H1 (cell line): ENCODE measurements around the gene RAD51B. TPM values are rescaled to one million over a fixed set of nuclear protein-coding genes. Genes with fewer than 3 reads are reported as not detected.
A peak's percentile ranks its signal among the peaks of the same experiment; 100 is the strongest.

ENCODE experiments used
- CTCF ChIA-PET: fragments of 300-600 bp; sonication (Branson Sonifier 250); formaldehyde crosslinking; loops from one replicate; lab custom pipeline; 2021; ENCODE audit not compliant: partially characterized antibody; lab: Charles Lee
- POLR2A ChIA-PET: fragments of 300-600 bp; sonication (Branson Sonifier 250); formaldehyde crosslinking; loops from one replicate; lab custom pipeline; 2021; ENCODE audit warnings: inconsistent platforms; ENCODE audit not compliant: partially characterized antibody; lab: Charles Lee
- DNase-seq, 2 experiments: peaks; one replicate each; pipeline versions ENCODE4 v3.0.0 to v3.0.0-alpha.2; 2010 to 2022; ENCODE audit warnings: low spot score in 2 of 2, low read depth in 1 of 2, mixed read lengths in 1 of 2
- FAIRE-seq: peaks from 2 replicates; lab custom pipeline; 2011; peaks lifted over from hg19 to GRCh38; lab: Jason Lieb, UNC
- H2AFZ ChIP-seq: 2 replicates; pipeline ENCODE4 v1.8.1; 2012; ENCODE audit warnings: low read length, inconsistent platforms
- H2AK5ac ChIP-seq: 2 replicates; pipeline ENCODE4 v1.6.1; 2013; ENCODE audit warnings: low read depth, low read length
- H2BK120ac ChIP-seq: replicated peaks from 2 replicates; pipeline ENCODE3; 2013; ENCODE audit warnings: low read depth, low read length, inconsistent platforms
- H2BK12ac ChIP-seq: 2 replicates; pipeline ENCODE4 v1.6.1; 2013; ENCODE audit warnings: low read depth, low read length
- H2BK15ac ChIP-seq: 2 replicates; pipeline ENCODE4 v1.6.1; 2013; ENCODE audit warnings: low read length
- H2BK20ac ChIP-seq: 2 replicates; pipeline ENCODE4 v1.6.1; 2013; ENCODE audit warnings: low read length
- H2BK5ac ChIP-seq: 2 replicates; pipeline ENCODE4 v1.6.1; 2013; ENCODE audit warnings: low read depth, low read length
- H3K14ac ChIP-seq: 2 replicates; pipeline ENCODE4 v1.6.1; 2013; ENCODE audit warnings: inconsistent platforms; ENCODE audit not compliant: insufficient read length
- H3K18ac ChIP-seq: 2 replicates; pipeline ENCODE4 v1.6.1; 2013; ENCODE audit warnings: low read length; ENCODE audit errors: extremely low read depth
- H3K23ac ChIP-seq: 2 replicates; pipeline ENCODE4 v1.6.1; 2013; ENCODE audit warnings: inconsistent platforms; ENCODE audit not compliant: insufficient read length
- H3K23me2 ChIP-seq: 2 replicates; pipeline ENCODE4 v1.6.1; 2013; ENCODE audit warnings: low read depth, low read length
- H3K27ac ChIP-seq: 2 replicates; pipeline ENCODE4 v1.6.1; 2011; ENCODE audit warnings: low read depth, low read length, inconsistent platforms
- H3K27me3 ChIP-seq, 4 experiments: replicated peaks in 1 of 4; 1 replicate in 1 of 4; 2 replicates in 3 of 4; pipeline versions ENCODE4 v1.6.1 to v1.8.1; 2011 to 2013; ENCODE audit warnings: low read length in 3 of 4, mild to moderate bottlenecking in 3 of 4, inconsistent platforms in 2 of 4, mixed read lengths in 2 of 4, moderate library complexity in 1 of 4; ENCODE audit not compliant: control insufficient read depth in 3 of 4, insufficient read depth in 3 of 4; ENCODE audit errors: extremely low read depth in 1 of 4
- H3K36me3 ChIP-seq, 4 experiments: 2 replicates each; pipeline versions ENCODE4 v1.6.1 to v1.8.1; 2011 to 2013; ENCODE audit warnings: mild to moderate bottlenecking in 4 of 4, low read length in 3 of 4, moderate library complexity in 2 of 4, control low read depth in 1 of 4, inconsistent platforms in 1 of 4; ENCODE audit not compliant: insufficient read depth in 4 of 4, control insufficient read depth in 2 of 4
- H3K4ac ChIP-seq: replicated peaks from 2 replicates; pipeline ENCODE3; 2013; ENCODE audit warnings: low read length, low read depth, mixed read lengths, inconsistent platforms; ENCODE audit not compliant: insufficient read length
- H3K4me1 ChIP-seq, 4 experiments: replicated peaks in 1 of 4; 1 replicate in 1 of 4; 2 replicates in 3 of 4; pipeline versions ENCODE4 v1.6.1 to v1.8.1; 2011 to 2013; ENCODE audit warnings: low read length in 3 of 4, inconsistent platforms in 2 of 4, mixed read lengths in 1 of 4; ENCODE audit not compliant: insufficient read depth in 4 of 4, control insufficient read depth in 3 of 4
- H3K4me2 ChIP-seq, 2 experiments: 2 replicates each; pipeline versions ENCODE4 v1.6.1 to v1.8.1; 2011 to 2013; ENCODE audit warnings: low read depth in 2 of 2, low read length in 2 of 2, control low read depth in 1 of 2, inconsistent platforms in 1 of 2, mild to moderate bottlenecking in 1 of 2; ENCODE audit not compliant: insufficient read depth in 1 of 2
- H3K4me3 ChIP-seq, 4 experiments: fragments of 200-600, 300-600 bp in 1 of 4; sonication (generic), shearing (Covaris generic), sonication (Bioruptor Twin) in 1 of 4; 2 replicates each; pipeline versions ENCODE4 v1.5.1 to v1.8.1; 2011 to 2016; ENCODE audit warnings: low read length in 4 of 4, low read depth in 3 of 4, control low read depth in 2 of 4, inconsistent platforms in 2 of 4, mild to moderate bottlenecking in 2 of 4, mixed read lengths in 1 of 4, moderate library complexity in 1 of 4; ENCODE audit not compliant: insufficient read depth in 2 of 4; ENCODE audit errors: extremely low read depth in 1 of 4
- H3K56ac ChIP-seq: replicated peaks from 2 replicates; pipeline ENCODE3; 2013; ENCODE audit warnings: low read depth, mild to moderate bottlenecking, mixed read lengths, low read length, inconsistent platforms; ENCODE audit not compliant: insufficient read length
- H3K79me1 ChIP-seq: 2 replicates; pipeline ENCODE4 v1.6.1; 2013; ENCODE audit warnings: low read depth, low read length, control low read depth
- H3K79me2 ChIP-seq, 2 experiments: 2 replicates each; pipeline versions ENCODE4 v1.6.1 to v1.8.1; 2012 to 2013; ENCODE audit warnings: low read length in 2 of 2, mild to moderate bottlenecking in 2 of 2, inconsistent platforms in 1 of 2; ENCODE audit not compliant: insufficient read depth in 2 of 2, control insufficient read depth in 1 of 2
- H3K9ac ChIP-seq, 4 experiments: replicated peaks in 1 of 4; 1 replicate in 1 of 4; 2 replicates in 3 of 4; pipeline versions ENCODE4 v1.6.1 to v1.8.1; 2011 to 2013; ENCODE audit warnings: low read depth in 3 of 4, low read length in 3 of 4, control low read depth in 2 of 4, mild to moderate bottlenecking in 2 of 4, moderate library complexity in 2 of 4, inconsistent platforms in 1 of 4; ENCODE audit errors: extremely low read depth in 1 of 4
- H3K9me3 ChIP-seq, 2 experiments: 2 replicates each; pipeline versions ENCODE4 v1.6.1 to v1.8.1; 2012 to 2013; ENCODE audit warnings: mild to moderate bottlenecking in 2 of 2, moderate library complexity in 2 of 2, control low read depth in 1 of 2, inconsistent platforms in 1 of 2, low read depth in 1 of 2, low read length in 1 of 2, mixed read lengths in 1 of 2; ENCODE audit not compliant: insufficient read depth in 2 of 2
- H4K20me1 ChIP-seq, 2 experiments: replicated peaks in 1 of 2; 2 replicates each; pipeline versions ENCODE3 to v1.8.1; 2011 to 2013; ENCODE audit warnings: inconsistent platforms in 2 of 2, low read length in 2 of 2, mild to moderate bottlenecking in 1 of 2; ENCODE audit not compliant: insufficient read depth in 2 of 2, control insufficient read depth in 1 of 2
- H4K5ac ChIP-seq: 2 replicates; pipeline ENCODE4 v1.6.1; 2013; ENCODE audit warnings: low read length, low read depth, mixed read lengths, inconsistent platforms; ENCODE audit not compliant: insufficient read length
- H4K8ac ChIP-seq: 2 replicates; pipeline ENCODE4 v1.8.0; 2013; ENCODE audit warnings: mild to moderate bottlenecking, moderate library complexity, low read length, inconsistent platforms; ENCODE audit not compliant: insufficient read depth; ENCODE audit errors: extremely low read depth
- H4K91ac ChIP-seq: replicated peaks from 2 replicates; pipeline ENCODE3; 2013; ENCODE audit warnings: low read length, mixed read lengths, inconsistent platforms; ENCODE audit not compliant: insufficient read length
- CEBPB ChIP-seq: IDR thresholded peaks from 2 replicates; pipeline ENCODE4 v1.6.1; 2012; ENCODE audit warnings: low read depth, low read length
- GTF2F1 ChIP-seq: IDR thresholded peaks from 2 replicates; pipeline ENCODE4 v1.6.1; 2012; ENCODE audit warnings: low read depth, low read length, improper control_type of control experiment, borderline replicate concordance
- POLR2A ChIP-seq, 2 experiments: IDR thresholded peaks; 1 replicate in 1 of 2; 2 replicates in 1 of 2; pipeline ENCODE4 v1.6.1; 2011; ENCODE audit warnings: low read depth in 2 of 2, low read length in 2 of 2, mild to moderate bottlenecking in 2 of 2; ENCODE audit errors: control extremely low read depth in 1 of 2
- SAP30 ChIP-seq: fragments of 300-600 bp; sonication (generic); IDR thresholded peaks from 2 replicates; pipeline ENCODE4 v1.7.1; 2012; ENCODE audit warnings: low read length, moderate library complexity, mild to moderate bottlenecking, inconsistent platforms; ENCODE audit not compliant: insufficient read depth, insufficient replicate concordance
- SP1 ChIP-seq: IDR thresholded peaks from 2 replicates; pipeline ENCODE4 v1.6.1; 2011; ENCODE audit warnings: low read depth, low read length
- WGBS, 2 experiments: shearing (Covaris generic) in 1 of 2; methylation state at CpG; one replicate each; pipeline versions ENCODE4 v1.1.6 to v1.1.7; 2013 to 2015; ENCODE audit warnings: low lambda C conversion rate in 2 of 2, mixed read lengths in 2 of 2, inconsistent platforms in 1 of 2, low coverage in 1 of 2, missing lambda C conversion rate in 1 of 2; ENCODE audit not compliant: insufficient replicate concordance in 2 of 2, insufficient coverage in 1 of 2, insufficient read length in 1 of 2; ENCODE audit errors: extremely low coverage in 1 of 2, missing lambda C conversion rate in 1 of 2; 5-methylcytosine and 5-hydroxymethylcytosine counted together
- polyA plus RNA-seq, 7 experiments: library from polyadenylated mRNA; depleted of rRNA in 3 of 7; stranded (reverse) in 5 of 7; unstranded in 2 of 7; fragments of >200 nt in 5 of 7; fragments of 200-250 nt in 2 of 7; gene quantifications; 1 replicate in 5 of 7; 2 replicates in 1 of 7; 4 replicates in 1 of 7; pipeline versions ENCODE4 v1.2.1 to v1.2.3, GENCODE V29; 2011 to 2013; ENCODE audit warnings: missing spikeins in 2 of 7, mixed read lengths in 2 of 7
- total RNA-seq: library from RNA; stranded (reverse); fragmentation: NEBNext Ultra II Directional; extraction: Animal tissue kit (Norgen Biotek cat#: 25700); gene quantifications from 2 replicates; pipeline ENCODE4 v1.2.1, GENCODE V29; 2021

The RAD51B gene
- total and polyA plus RNA-seq, 2 of the 8 experiments (the other 6 are each of a cell fraction or from before 2014, with no cell fraction given), result 3.9 to 14.9 TPM

DNA sequence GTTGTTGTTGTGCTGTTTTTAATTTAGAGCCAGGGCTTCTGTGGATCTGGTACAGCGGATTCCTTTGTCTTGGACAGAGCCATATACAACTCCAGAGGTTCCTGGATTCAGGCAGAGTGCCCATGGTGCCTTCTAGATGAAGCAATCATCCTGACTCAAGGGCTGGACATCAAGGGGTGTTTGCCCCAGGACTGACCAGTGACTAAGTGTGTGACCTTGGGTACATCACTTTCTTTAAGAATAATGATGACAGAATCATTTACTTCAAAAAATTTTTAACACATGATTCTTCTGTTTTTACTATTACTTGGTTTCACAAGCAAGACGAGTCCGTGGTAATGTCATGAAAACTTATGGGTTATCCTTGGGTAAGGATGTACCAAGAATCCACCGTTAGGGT, 576.0 kb downstream of the RAD51B start:
- Histone ChIP-seq H2BK120ac (peak overlapping the region; percentile 24), H3K4ac (no peak overlapping the region), H4K20me1 (no peaks in the 10 kb centered on the region), H2BK5ac (no peak overlapping the region), H2BK20ac (no peak overlapping the region), H3K36me3 (no peaks in the 10 kb centered on the region), H3K23ac (no peak overlapping the region), H3K23me2 (no peaks in the 10 kb centered on the region; the same call in 1 of the 2 replicates), H3K4me1 (peaks cover 3 to 10% (median 4%) of the 10 kb centered on the region in 4 experiments), H4K91ac (no peak overlapping the region), H2BK15ac (no peak overlapping the region), H3K18ac (no peak overlapping the region), H3K56ac (no peak overlapping the region), H3K27me3 (no peaks in the 10 kb centered on the region), H4K8ac (no peak overlapping the region; the same call in 1 of the 2 replicates), H2AFZ (no peak overlapping the region), H2BK12ac (no peak overlapping the region; the same call in 1 of the 2 replicates), H3K9ac (no peak overlapping the region), H3K27ac (no peak overlapping the region), H3K14ac (no peak overlapping the region), H3K4me3 (no peak overlapping the region), H4K5ac (no peak overlapping the region), H3K9me3 (no peaks in the 10 kb centered on the region), H2AK5ac (no peak overlapping the region), H3K4me2 (peak overlapping the region in 1 of 2 experiments; percentile 38; a peak in 1 of 4 replicates), H3K79me1 (no peaks in the 10 kb centered on the region), H3K79me2 (no peaks in the 10 kb centered on the region)
- FAIRE-seq (no peak), DNase-seq (no peak)
- WGBS, 2 experiments, result 89% methylated on average over 4 of the region's 4 CpGs; no CpG with 5 or more reads in 1 of the 2 experiments
- no peak for TF ChIP-seq SP1
- TF ChIP-seq CEBPB, result no peak
- TF ChIP-seq GTF2F1, result no peak
- TF ChIP-seq POLR2A (IDR thresholded peaks at IDR 0.05; ENCODE audit: control extremely low read depth in 1 of 2, low read depth in 2 of 2, low read length in 2 of 2), result no peak
- no peak for TF ChIP-seq SAP30
- POLR2A ChIA-PET, result no interaction called here
- CTCF ChIA-PET, result interaction anchor here (1.5 kb wide), 1 partner anchor 308 kb away, joined by 3 read pairs; no protein-coding TSS in a partner anchor
